Tibial artery (tissue), 4 donors: ENCODE data around the gene HES1.

Experiments used
- DNase-seq, 2 donors: peaks; one replicate each; pipeline ENCODE4 v3.0.0-alpha.2; 2019
- H3K27ac ChIP-seq, 2 donors: fragments of 200-600 bp; sonication (generic) in 1 of 2; 1 replicate in 1 of 2; 2 replicates in 1 of 2; pipeline ENCODE4 v1.5.1; 2018 to 2019; ENCODE audit warnings: mild to moderate bottlenecking in 1 of 2
- H3K27me3 ChIP-seq, 2 donors: fragments of 200-600 bp; sonication (generic) in 1 of 2; one replicate each; pipeline versions ENCODE4 v1.5.1 to v1.6.0; 2016 to 2019
- H3K36me3 ChIP-seq, 3 donors: fragments of 200-600 bp; sonication (generic) in 2 of 3; one replicate each; pipeline ENCODE4 v1.5.1; 2016 to 2019; ENCODE audit warnings: mild to moderate bottlenecking in 2 of 3
- H3K4me1 ChIP-seq, 4 donors: fragments of 200-600 bp; sonication (generic) in 2 of 4; 1 replicate in 3 of 4; 2 replicates in 1 of 4; pipeline ENCODE4 v1.5.1; 2016 to 2019
- H3K4me3 ChIP-seq, 2 donors: fragments of 200-600 bp; sonication (generic) in 1 of 2; 1 replicate in 1 of 2; 2 replicates in 1 of 2; pipeline ENCODE4 v1.5.1; 2018 to 2019; ENCODE audit warnings: mild to moderate bottlenecking in 2 of 2
- H3K9me3 ChIP-seq, 3 donors: fragments of 200-600 bp; sonication (generic) in 1 of 3; one replicate each; pipeline ENCODE4 v1.5.1; 2016 to 2019
- CTCF ChIP-seq, 2 experiments: fragments of 200-600 bp in 1 of 2; fragments of 450-650 bp in 1 of 2; IDR thresholded peaks; one replicate each; pipeline ENCODE4 v1.5.1; 2017 to 2019; ENCODE audit warnings: antibody characterized with exemption in 2 of 2, mild to moderate bottlenecking in 1 of 2, moderate library complexity in 1 of 2
- intact Hi-C: fragments of 100-400 bp; cut with DNase I; formaldehyde crosslinking; loops from one replicate; pipeline ENCODE4 v1.15.0; 2023; ENCODE audit warnings: low total_unique reads

The HES1 gene

DNA sequence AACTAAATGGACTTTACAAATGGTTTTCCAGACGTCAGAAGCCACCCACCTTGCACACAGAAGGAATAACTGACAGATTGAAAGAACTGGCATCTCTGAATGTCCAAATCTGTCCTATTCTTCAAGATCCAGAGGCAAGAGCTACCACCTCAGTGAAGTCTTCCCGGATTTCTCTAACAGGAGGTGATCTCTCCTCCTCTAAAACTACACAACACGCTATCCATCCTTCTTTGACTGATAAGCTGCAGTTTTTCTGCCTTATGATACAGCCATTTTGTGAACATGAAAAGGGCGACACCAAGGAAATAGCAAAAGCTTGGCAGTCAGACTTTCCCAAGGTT, 37.1 kb upstream of the HES1 start:
- Histone ChIP-seq H3K27ac (no peak overlapping the region), H3K36me3 (no peaks in the 10 kb centered on the region), H3K4me1 (peaks cover 0 to 13% (median 9%) of the 10 kb centered on the region in 4 donors), H3K4me3 (no peak overlapping the region), H3K9me3 (no peaks in the 10 kb centered on the region), H3K27me3 (peaks cover 0 to 36% of the 10 kb centered on the region in 2 donors)
- intact Hi-C loops = no loop called here
- TF ChIP-seq CTCF (IDR thresholded peaks at IDR 0.05) = no peak
- DNase-seq = no peak

- no peaks in the 10 kb centered on the region for H3K36me3 ChIP-seq
- H3K4me1 ChIP-seq = peaks cover 0 to 13% (median 9%) of the 10 kb centered on the region in 4 donors
- no peak for DNase-seq
- TF ChIP-seq CTCF (IDR thresholded peaks at IDR 0.05) = no peak
- no peak overlapping the region for H3K4me3 ChIP-seq
- peaks cover 0 to 40% of the 10 kb centered on the region in 2 donors for H3K27me3 ChIP-seq
- H3K9me3 ChIP-seq = no peaks in the 10 kb centered on the region
- intact Hi-C loops = no loop called here
- H3K27ac ChIP-seq = no peak overlapping the region
These were observed 36.7 kb upstream of the HES1 start for GRCh38 chr3:194099215-194099614.

DNA sequence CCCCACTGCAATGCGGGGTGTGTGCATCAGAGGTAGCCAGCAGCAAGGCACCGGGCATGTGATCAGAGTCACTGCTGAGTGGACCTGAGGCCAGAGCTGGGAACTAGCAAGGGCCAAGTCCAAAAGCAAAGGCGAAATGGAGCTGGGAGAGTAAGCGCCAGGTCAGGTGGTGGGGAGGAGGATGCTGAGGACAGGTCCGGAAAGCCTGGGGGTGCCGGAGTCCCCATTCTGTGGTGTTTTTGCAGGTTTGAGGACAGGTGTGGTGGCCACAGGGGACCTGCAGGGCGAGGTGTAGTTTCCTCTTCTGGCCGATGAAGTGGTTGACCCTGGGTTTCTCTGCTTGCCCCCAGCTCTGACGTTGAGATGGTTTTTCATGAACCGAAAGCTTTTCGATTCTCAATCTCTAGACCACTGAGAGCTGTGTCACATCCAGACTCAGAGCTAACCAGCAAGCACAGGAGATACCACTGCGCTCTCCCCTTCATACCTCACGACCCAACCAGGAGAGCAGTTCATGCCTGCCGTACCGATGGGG, 35.0 kb upstream of the HES1 start:
- no peak overlapping the region for H3K4me3 ChIP-seq
- intact Hi-C loops = no loop called here
- H3K27ac ChIP-seq = no peak overlapping the region
- no peak for DNase-seq
- no peaks in the 10 kb centered on the region for H3K36me3 ChIP-seq
- TF ChIP-seq CTCF (IDR thresholded peaks at IDR 0.05) = no peak
- H3K9me3 ChIP-seq = no peaks in the 10 kb centered on the region
- peaks cover 0 to 13% (median 9%) of the 10 kb centered on the region in 4 donors for H3K4me1 ChIP-seq
- peaks cover 0 to 44% of the 10 kb centered on the region in 2 donors for H3K27me3 ChIP-seq

GRCh38 chr3:194101592-194102432, 34.1 kb upstream of the HES1 start:
- Histone ChIP-seq H3K9me3 (no peaks in the 10 kb centered on the region), H3K36me3 (no peaks in the 10 kb centered on the region), H3K27me3 (peaks cover 0 to 47% of the 10 kb centered on the region in 2 donors), H3K4me1 (peaks cover 0 to 13% (median 9%) of the 10 kb centered on the region in 4 donors), H3K4me3 (no peak overlapping the region), H3K27ac (no peak overlapping the region)
- no peak for TF ChIP-seq CTCF (IDR thresholded peaks at IDR 0.05)
- intact Hi-C loops = no loop called here
- no peak for DNase-seq

GRCh38 chr3:194102436-194102835, 33.5 kb upstream of the HES1 start:
- Histone ChIP-seq H3K27ac (no peak overlapping the region), H3K4me1 (peaks cover 0 to 10% (median 7%) of the 10 kb centered on the region in 4 donors), H3K9me3 (no peaks in the 10 kb centered on the region), H3K36me3 (no peaks in the 10 kb centered on the region), H3K4me3 (no peak overlapping the region), H3K27me3 (peaks cover 0 to 47% of the 10 kb centered on the region in 2 donors)
- no peak for TF ChIP-seq CTCF (IDR thresholded peaks at IDR 0.05)
- intact Hi-C loops = no loop called here
- no peak for DNase-seq
